ENCODE measurements around the gene PDCD11.
"Not testable (repeated sequence)": the region's sequence is repeated elsewhere in the genome, so short reads cannot be mapped to it uniquely, and the experiment has no call there.

The PDCD11 gene, protein sequence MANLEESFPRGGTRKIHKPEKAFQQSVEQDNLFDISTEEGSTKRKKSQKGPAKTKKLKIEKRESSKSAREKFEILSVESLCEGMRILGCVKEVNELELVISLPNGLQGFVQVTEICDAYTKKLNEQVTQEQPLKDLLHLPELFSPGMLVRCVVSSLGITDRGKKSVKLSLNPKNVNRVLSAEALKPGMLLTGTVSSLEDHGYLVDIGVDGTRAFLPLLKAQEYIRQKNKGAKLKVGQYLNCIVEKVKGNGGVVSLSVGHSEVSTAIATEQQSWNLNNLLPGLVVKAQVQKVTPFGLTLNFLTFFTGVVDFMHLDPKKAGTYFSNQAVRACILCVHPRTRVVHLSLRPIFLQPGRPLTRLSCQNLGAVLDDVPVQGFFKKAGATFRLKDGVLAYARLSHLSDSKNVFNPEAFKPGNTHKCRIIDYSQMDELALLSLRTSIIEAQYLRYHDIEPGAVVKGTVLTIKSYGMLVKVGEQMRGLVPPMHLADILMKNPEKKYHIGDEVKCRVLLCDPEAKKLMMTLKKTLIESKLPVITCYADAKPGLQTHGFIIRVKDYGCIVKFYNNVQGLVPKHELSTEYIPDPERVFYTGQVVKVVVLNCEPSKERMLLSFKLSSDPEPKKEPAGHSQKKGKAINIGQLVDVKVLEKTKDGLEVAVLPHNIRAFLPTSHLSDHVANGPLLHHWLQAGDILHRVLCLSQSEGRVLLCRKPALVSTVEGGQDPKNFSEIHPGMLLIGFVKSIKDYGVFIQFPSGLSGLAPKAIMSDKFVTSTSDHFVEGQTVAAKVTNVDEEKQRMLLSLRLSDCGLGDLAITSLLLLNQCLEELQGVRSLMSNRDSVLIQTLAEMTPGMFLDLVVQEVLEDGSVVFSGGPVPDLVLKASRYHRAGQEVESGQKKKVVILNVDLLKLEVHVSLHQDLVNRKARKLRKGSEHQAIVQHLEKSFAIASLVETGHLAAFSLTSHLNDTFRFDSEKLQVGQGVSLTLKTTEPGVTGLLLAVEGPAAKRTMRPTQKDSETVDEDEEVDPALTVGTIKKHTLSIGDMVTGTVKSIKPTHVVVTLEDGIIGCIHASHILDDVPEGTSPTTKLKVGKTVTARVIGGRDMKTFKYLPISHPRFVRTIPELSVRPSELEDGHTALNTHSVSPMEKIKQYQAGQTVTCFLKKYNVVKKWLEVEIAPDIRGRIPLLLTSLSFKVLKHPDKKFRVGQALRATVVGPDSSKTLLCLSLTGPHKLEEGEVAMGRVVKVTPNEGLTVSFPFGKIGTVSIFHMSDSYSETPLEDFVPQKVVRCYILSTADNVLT (N-terminal part only)

DNA sequence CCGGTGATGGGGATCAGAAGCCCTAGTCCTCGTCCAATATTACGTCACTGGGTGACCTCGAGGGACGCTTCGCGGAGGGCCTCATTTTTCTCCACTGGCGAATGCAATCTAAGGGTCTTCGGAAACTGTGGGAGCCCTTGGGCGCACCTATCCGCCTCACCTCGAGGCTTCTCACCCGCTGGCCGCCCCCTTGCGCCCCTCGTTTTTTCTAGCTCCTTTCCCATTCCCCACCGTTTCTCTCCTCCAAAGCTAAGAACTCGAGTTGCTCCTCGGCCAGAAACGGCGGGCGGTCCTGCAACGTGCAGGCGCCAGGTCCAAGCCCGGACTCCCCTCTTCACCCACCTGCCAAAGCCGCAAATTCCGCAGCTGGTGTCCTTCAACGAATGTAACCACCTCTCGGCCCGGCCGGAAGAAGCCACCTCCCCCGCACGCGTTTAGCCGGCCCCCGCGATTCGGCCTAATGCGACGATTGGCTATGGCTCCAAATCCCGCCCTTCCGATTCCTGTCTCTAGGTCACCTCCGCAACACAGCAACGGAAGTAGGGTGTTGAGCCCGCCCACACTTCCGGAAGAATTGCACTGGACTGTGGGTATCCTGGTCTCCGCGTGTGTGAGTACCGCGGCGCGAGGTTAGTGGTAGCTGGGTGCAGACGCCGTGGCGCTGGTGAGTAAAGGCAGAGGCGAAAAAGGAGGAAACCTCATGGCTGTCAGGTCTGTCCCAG is at the start of gene PDCD11, which contains the start of gene ATP5MK:
Gene PDCD11 (plus strand): TSS at position 560 of the 722 bp plus-strand sequence. CDS start 1,801 bp downstream, outside the sequence.
Gene ATP5MK (minus strand): TSS at position 409 of the 722 bp plus-strand sequence. CDS start 4,018 bp downstream, outside the sequence.
- DNase-seq (ENCODE audit: low read depth) = peak; percentile 93

DNA sequence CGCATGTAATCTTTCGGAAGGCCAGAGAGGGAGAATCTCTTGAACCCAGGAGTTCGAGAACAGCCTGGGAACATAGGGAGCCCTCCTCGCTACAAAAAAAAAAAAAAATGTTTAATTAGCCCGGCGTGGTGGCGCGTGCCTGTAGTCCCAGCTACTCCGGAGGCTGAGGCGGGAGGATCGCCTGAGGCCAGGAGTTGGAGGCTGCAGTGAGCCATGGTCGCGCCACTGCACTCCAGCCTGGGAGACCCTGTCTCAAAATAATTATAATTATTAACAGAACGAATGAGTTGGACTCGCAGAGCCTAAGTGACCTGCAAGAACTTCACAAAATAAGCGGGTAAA is 46.3 kb upstream of the PDCD11 start:
- DNase-seq (ENCODE audit: low read depth) = no peak

- peak; percentile 40 for DNase-seq (ENCODE audit: low read depth)
Observed at GRCh38 chr10:103350517-103351260, 45.7 kb upstream of the PDCD11 start, which contains the start of gene PCGF6. TSS of gene PCGF6 (minus strand) at chr10:103351140. CDS start at chr10:103351066, 74 bp downstream.

GRCh38 chr10:103353281-103353680 is 43.1 kb upstream of the PDCD11 start:
- DNase-seq (ENCODE audit: low read depth) = no peak

GRCh38 chr10:103354567-103354966 is 41.9 kb upstream of the PDCD11 start:
- DNase-seq (ENCODE audit: low read depth) = not testable (repeated sequence)

DNA sequence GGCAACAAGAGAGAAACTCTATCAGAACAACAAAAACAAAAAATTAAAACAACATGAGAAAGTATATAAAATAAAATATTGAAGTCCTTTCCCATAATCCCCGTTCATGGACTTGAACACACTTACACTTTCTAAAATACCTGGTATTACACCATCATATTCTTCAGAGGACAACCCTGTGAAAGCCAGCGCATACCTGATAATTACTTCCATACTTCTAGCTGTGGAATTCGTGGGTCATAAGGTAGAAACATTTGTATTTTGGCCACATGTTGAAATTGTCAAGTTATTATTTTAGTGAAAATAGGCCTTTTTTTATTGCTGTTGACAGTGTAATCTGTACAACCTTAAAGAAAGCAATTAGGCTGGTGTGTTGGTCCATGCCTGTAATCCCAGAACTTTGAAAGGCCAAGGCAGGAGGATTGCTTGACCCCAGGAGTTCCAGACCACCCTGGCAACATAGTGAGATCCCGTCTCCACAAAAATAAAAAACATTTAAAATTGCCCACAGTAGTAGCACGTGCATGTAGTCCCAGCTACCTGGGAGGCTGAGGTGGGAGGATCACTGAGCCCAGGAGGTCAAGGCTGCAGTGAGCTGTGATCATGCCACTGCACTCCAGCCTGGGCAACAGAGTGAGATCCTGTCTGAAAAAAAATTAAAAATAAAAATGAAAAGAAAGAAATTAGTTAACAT is 40.4 kb upstream of the PDCD11 start:
- DNase-seq (ENCODE audit: low read depth) = no peak

DNA sequence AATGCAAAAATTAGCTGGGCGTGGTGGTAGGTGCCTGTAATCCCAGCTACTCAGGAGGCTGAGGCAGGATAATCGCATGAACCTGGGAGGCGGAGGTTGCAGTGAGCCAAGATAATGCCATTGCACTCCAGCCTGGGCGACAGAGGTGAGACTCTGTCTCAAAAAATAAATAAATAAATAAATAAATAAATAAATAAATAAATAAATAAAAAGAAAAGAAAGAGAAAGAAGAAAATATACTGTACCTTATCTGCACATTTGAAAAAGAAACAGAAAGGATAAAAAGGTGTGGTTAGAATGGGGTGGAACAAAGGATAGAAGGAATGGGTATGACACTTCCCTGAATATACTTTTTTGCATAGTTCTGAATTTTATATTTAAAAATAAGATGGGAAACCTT is 36.9 kb upstream of the PDCD11 start:
- not testable (repeated sequence) for DNase-seq (ENCODE audit: low read depth)

DNA sequence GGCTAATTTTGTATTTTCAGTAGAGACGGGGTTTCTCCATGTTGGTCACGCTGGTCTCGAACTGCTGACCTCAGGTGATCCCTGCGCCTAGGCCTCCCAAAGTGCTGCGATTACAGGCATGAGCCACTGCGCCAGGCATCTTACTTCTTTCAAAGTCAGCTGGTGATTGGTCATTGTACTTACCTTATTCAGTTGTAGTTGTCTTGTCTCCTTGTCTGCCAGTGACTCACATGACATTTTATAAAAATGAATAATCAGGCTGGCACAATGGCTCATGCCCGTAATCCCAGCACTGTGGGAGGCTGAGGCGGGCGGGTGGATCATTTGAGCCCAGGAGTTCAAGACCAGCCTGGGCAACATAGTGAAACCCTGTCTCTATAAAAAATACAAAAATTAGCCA is 35.6 kb upstream of the PDCD11 start:
- not testable (repeated sequence) for DNase-seq (ENCODE audit: low read depth)

DNA sequence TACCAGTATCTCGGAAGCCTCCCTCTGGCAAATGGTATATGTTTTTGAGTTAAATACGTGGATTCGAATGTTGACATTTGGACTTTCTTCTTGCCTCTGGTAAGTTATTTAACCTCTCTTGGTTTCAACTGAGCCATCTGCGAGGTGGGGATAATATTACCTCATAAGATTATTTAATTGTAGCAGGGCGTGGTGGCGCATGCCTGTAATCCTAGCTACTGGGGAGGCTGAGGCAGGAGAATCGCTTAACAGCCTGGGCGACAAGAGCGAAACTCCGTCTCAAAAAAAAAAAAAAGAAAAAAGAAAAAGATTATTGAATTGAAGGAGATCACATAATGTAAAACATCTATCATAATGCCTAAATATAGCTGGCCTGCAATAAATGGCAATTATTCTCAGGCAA is 29.0 kb upstream of the PDCD11 start:
- no peak for DNase-seq (ENCODE audit: low read depth)

GRCh38 chr10:103367782-103368518 is 28.5 kb upstream of the PDCD11 start, which contains the start of gene TAF5:
TSS of gene TAF5 (plus strand) at chr10:103367976. CDS start at chr10:103367990, 14 bp downstream.
- peak; percentile 84 for DNase-seq (ENCODE audit: low read depth)

- no peak for DNase-seq (ENCODE audit: low read depth)
Observed at GRCh38 chr10:103373544-103373943, 22.9 kb upstream of the PDCD11 start.

DNA sequence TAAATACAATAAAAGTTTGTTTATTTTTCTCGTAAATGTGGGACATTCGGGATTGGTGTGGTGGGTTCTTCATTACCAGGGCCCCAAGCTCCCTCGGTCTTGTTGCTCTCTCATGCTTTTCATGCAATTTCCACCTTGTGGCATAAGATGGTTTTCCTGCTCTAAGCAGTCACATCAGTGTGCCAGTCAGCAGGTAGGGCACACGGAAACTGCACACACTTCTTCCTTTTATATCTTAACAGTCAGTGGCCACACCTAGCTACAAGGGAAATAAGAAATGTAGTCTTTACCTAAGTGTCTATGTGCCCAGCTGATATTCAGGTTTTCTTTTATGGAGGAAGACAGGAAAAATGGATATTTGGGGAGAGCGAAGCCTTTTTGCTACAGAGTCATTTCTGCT is 22.2 kb upstream of the PDCD11 start:
- no peak for DNase-seq (ENCODE audit: low read depth)

DNA sequence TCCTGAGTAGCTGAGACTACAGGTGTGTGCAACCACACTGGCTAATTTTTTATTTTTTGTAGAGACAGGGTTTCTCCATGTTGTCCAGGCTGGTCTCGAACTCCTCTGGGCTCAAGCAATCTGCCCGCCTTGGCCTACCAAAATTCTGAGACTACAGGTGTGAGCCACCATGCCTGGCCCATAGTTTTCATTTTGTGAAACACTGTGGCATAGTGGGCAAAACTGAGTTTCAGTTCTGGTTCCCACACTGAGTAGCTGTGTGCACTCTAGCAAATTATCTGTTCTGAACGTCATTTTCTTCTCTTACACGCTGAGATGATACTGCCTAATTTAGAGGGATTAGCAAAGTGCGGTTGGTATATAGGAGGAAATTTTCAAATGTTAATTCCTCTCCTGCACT is 13.7 kb upstream of the PDCD11 start:
- no peak for DNase-seq (ENCODE audit: low read depth)

GRCh38 chr10:103394180-103394579 is 2.2 kb upstream of the PDCD11 start:
- DNase-seq (ENCODE audit: low read depth) = no peak

DNA sequence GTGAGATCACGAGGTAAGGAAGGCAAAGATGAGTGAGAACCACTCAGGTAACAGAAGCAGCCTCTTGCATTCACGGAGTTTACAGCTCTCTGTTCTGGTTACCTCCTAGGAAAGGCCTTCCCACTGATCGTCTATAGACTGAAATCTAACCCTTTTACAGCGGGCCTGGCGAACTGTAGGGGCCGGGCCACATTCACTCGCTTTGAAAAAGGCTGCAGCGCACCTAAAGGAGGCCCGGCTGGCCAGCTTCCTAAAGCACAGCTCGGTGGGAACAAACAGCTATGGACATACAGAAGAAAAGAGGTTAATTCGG is 716 bp upstream of the PDCD11 start:
- DNase-seq (ENCODE audit: low read depth) = no peak

DNA sequence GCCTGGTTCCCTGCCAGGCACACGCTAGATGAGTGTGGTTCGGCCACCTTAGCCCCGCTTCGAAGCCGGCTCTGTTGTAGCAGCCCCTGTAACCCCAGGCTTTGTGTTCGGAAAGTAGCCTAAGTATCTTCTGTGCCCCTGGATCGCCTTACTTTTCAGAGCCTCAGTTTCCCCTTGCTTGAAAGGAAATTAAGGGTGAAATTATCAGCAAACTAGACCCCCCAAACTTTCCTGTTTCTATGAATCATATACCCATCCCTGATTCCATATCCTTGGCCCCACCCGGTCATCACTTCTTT is 312 bp downstream of the PDCD11 start:
- DNase-seq (ENCODE audit: low read depth) = no peak

GRCh38 chr10:103397191-103397825 is 882 bp downstream of the PDCD11 start:
- DNase-seq (ENCODE audit: low read depth) = no peak

- no peak for DNase-seq (ENCODE audit: low read depth)
Observed at GRCh38 chr10:103413564-103413963, 17.1 kb downstream of the PDCD11 start.

DNA sequence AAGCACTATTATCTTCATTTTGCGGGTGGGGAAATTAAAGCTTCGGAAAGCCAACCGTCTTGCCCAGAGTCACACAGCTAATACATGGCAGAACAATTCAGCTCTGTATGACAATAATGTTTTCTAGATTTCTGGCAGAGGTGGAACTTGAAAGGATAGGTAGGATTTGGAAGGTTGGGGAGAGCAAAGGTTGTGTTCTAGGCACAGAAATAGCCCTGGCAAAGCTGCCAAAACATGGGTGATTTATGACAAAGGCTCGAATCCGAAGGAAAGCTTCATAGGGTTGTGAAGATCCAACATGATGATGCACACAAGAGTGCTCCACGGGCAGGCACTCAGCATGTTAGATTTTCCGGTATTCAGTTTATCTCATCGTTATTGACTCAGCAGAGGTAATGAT is 19.2 kb downstream of the PDCD11 start:
- no peak for DNase-seq (ENCODE audit: low read depth)
